IMR-90 (cell line): ENCODE measurements around the gene POC1B.

Source experiments
- BHLHE40 ChIP-seq: fragments of 150-350 bp; IDR thresholded peaks from 2 replicates; pipeline ENCODE4 v1.6.1; 2016; ENCODE audit warnings: mild to moderate bottlenecking, low read depth, low read length
- CEBPB ChIP-seq: IDR thresholded peaks from 2 replicates; pipeline ENCODE4 v1.6.1; 2012; ENCODE audit warnings: low read depth, low read length, improper control_type of control experiment
- CHD1 ChIP-seq: IDR thresholded peaks from 2 replicates; pipeline ENCODE4 v1.6.1; 2012; ENCODE audit warnings: low read depth, low read length, improper control_type of control experiment
- FOS ChIP-seq: fragments of 150-350 bp; IDR thresholded peaks from 2 replicates; pipeline ENCODE4 v1.6.1; 2016; ENCODE audit warnings: low read depth, low read length
- POLR2A ChIP-seq: IDR thresholded peaks from 2 replicates; pipeline ENCODE4 v1.6.1; 2012; ENCODE audit warnings: mild to moderate bottlenecking, low read depth, low read length
- RAD21 ChIP-seq: IDR thresholded peaks from 2 replicates; pipeline ENCODE4 v1.6.1; 2012; ENCODE audit warnings: low read length, improper control_type of control experiment
- RCOR1 ChIP-seq: IDR thresholded peaks from 2 replicates; pipeline ENCODE4 v1.6.1; 2012; ENCODE audit warnings: mild to moderate bottlenecking, low read length, improper control_type of control experiment; ENCODE audit not compliant: insufficient replicate concordance
- RFX5 ChIP-seq: IDR thresholded peaks from 2 replicates; pipeline ENCODE4 v1.8.0; 2012; ENCODE audit warnings: low read depth, mild to moderate bottlenecking, low read length, moderate library complexity
- SMC3 ChIP-seq: fragments of 150-350 bp; IDR thresholded peaks from 2 replicates; pipeline ENCODE4 v1.6.1; 2016; ENCODE audit warnings: low read depth, mild to moderate bottlenecking, antibody characterized with exemption, low read length, moderate library complexity
- TF ChIP-seq, protein P1 (sequence below): conservative IDR thresholded peaks from 2 replicates; pipeline ENCODE4 v1.5.1; 2012; ENCODE audit warnings: mild to moderate bottlenecking, low read depth, low read length, improper control_type of control experiment
- TF ChIP-seq, protein P2 (sequence below): fragments of 150-350 bp; IDR thresholded peaks from 2 replicates; pipeline ENCODE4 v1.6.1; 2016; ENCODE audit warnings: low read depth, mild to moderate bottlenecking, low read length, moderate library complexity, borderline replicate concordance
- TF ChIP-seq, protein P3 (sequence below): fragments of 150-350 bp; IDR thresholded peaks from 2 replicates; pipeline ENCODE4 v1.6.1; 2017; ENCODE audit warnings: mild to moderate bottlenecking, antibody characterized with exemption, low read length, low read depth

DNA sequence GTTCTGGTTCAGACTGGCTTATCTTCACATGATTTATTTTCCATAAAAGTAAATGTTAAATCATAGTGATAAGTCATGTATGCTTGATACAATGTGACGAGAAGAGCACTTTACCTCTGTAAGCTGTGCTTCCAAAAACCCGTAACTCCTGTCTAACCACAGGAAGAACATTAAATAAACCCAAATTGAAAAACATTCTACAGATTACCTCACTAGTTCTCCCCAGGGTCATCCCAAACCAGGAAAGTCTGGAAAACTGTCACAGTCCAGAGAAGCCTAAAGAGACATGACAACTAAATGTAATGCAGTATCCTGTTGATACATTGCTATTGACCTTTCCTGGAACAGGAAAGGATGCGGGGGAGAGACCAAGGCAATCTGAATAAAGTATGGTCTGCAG is 141.0 kb downstream of the POC1B start:
- TF ChIP-seq FOS (no peak), POLR2A (no peak), RFX5 (no peak), CEBPB (no peak), SMC3 (no peak), RAD21 (no peak), BHLHE40 (no peak), CHD1 (no peak), RCOR1 (no peak)
- TF ChIP-seq, protein P1, sequence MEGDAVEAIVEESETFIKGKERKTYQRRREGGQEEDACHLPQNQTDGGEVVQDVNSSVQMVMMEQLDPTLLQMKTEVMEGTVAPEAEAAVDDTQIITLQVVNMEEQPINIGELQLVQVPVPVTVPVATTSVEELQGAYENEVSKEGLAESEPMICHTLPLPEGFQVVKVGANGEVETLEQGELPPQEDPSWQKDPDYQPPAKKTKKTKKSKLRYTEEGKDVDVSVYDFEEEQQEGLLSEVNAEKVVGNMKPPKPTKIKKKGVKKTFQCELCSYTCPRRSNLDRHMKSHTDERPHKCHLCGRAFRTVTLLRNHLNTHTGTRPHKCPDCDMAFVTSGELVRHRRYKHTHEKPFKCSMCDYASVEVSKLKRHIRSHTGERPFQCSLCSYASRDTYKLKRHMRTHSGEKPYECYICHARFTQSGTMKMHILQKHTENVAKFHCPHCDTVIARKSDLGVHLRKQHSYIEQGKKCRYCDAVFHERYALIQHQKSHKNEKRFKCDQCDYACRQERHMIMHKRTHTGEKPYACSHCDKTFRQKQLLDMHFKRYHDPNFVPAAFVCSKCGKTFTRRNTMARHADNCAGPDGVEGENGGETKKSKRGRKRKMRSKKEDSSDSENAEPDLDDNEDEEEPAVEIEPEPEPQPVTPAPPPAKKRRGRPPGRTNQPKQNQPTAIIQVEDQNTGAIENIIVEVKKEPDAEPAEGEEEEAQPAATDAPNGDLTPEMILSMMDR, result no peak
- TF ChIP-seq, protein P2, sequence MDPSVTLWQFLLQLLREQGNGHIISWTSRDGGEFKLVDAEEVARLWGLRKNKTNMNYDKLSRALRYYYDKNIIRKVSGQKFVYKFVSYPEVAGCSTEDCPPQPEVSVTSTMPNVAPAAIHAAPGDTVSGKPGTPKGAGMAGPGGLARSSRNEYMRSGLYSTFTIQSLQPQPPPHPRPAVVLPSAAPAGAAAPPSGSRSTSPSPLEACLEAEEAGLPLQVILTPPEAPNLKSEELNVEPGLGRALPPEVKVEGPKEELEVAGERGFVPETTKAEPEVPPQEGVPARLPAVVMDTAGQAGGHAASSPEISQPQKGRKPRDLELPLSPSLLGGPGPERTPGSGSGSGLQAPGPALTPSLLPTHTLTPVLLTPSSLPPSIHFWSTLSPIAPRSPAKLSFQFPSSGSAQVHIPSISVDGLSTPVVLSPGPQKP, result no peak
- TF ChIP-seq, protein P3, sequence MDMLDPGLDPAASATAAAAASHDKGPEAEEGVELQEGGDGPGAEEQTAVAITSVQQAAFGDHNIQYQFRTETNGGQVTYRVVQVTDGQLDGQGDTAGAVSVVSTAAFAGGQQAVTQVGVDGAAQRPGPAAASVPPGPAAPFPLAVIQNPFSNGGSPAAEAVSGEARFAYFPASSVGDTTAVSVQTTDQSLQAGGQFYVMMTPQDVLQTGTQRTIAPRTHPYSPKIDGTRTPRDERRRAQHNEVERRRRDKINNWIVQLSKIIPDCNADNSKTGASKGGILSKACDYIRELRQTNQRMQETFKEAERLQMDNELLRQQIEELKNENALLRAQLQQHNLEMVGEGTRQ, result no peak
